ENCODE data around the gene CHSY1.

Gene CHSY1

GRCh38 chr15:101258238-101259144 lies 6.6 kb upstream of the CHSY1 start:
- no peaks in the 10 kb centered on the region for H3K36me3 ChIP-seq (ENCODE audit: insufficient read depth, low read length)
- H3K27me3 ChIP-seq (ENCODE audit: insufficient read depth, low read length): peaks cover 3% of the 10 kb centered on the region
- H3K9me3 ChIP-seq (ENCODE audit: low read length): no peaks in the 10 kb centered on the region
- peak overlapping the region; percentile 60 for H2AFZ ChIP-seq (ENCODE audit: low read depth, low read length)
- peaks cover 10% of the 10 kb centered on the region for H3K4me1 ChIP-seq (ENCODE audit: insufficient read depth, low read length)
- H3K4me3 ChIP-seq (ENCODE audit: low read length): no peak overlapping the region

GRCh38 chr15:101256757-101257156 lies 4.9 kb upstream of the CHSY1 start:
- H3K36me3 ChIP-seq (ENCODE audit: insufficient read depth, low read length): no peaks in the 10 kb centered on the region
- H3K4me3 ChIP-seq (ENCODE audit: low read length): no peak overlapping the region
- peaks cover 3% of the 10 kb centered on the region for H3K27me3 ChIP-seq (ENCODE audit: insufficient read depth, low read length)
- no peaks in the 10 kb centered on the region for H3K9me3 ChIP-seq (ENCODE audit: low read length)
- peaks cover 14% of the 10 kb centered on the region for H3K4me1 ChIP-seq (ENCODE audit: insufficient read depth, low read length)
- H2AFZ ChIP-seq (ENCODE audit: low read depth, low read length): no peak overlapping the region

- H2AFZ ChIP-seq (ENCODE audit: low read depth, low read length): no peak overlapping the region
- no peaks in the 10 kb centered on the region for H3K36me3 ChIP-seq (ENCODE audit: insufficient read depth, low read length)
- H3K27me3 ChIP-seq (ENCODE audit: insufficient read depth, low read length): peaks cover 3% of the 10 kb centered on the region
- peaks cover 16% of the 10 kb centered on the region for H3K4me1 ChIP-seq (ENCODE audit: insufficient read depth, low read length)
- no peaks in the 10 kb centered on the region for H3K9me3 ChIP-seq (ENCODE audit: low read length)
- no peak overlapping the region for H3K4me3 ChIP-seq (ENCODE audit: low read length)
Observed at GRCh38 chr15:101255615-101256241, 3.9 kb upstream of the CHSY1 start.

- Histone ChIP-seq H3K9me3 (ENCODE audit: low read length) (no peaks in the 10 kb centered on the region), H3K4me3 (ENCODE audit: low read length) (no peak overlapping the region), H3K36me3 (ENCODE audit: insufficient read depth, low read length) (no peaks in the 10 kb centered on the region), H3K27me3 (ENCODE audit: insufficient read depth, low read length) (peaks cover 3% of the 10 kb centered on the region), H2AFZ (ENCODE audit: low read depth, low read length) (no peak overlapping the region), H3K4me1 (ENCODE audit: insufficient read depth, low read length) (peaks cover 23% of the 10 kb centered on the region)
Observed at GRCh38 chr15:101255051-101255395, 3.2 kb upstream of the CHSY1 start.

- no peak overlapping the region for H2AFZ ChIP-seq (ENCODE audit: low read depth, low read length)
Observed at GRCh38 chr15:101254157-101255050, 2.6 kb upstream of the CHSY1 start.

GRCh38 chr15:101252836-101253235 lies 988 bp upstream of the CHSY1 start:
- Histone ChIP-seq H3K4me3 (ENCODE audit: low read length) (peak overlapping the region; percentile 90), H3K36me3 (ENCODE audit: insufficient read depth, low read length) (no peaks in the 10 kb centered on the region), H3K4me1 (ENCODE audit: insufficient read depth, low read length) (peaks cover 20% of the 10 kb centered on the region)

More at GRCh38 chr15:101254157-101255050, 2.6 kb upstream of the CHSY1 start:
- Histone ChIP-seq H3K27me3 (ENCODE audit: insufficient read depth, low read length) (peaks cover 3% of the 10 kb centered on the region), H3K4me1 (ENCODE audit: insufficient read depth, low read length) (peaks cover 27% of the 10 kb centered on the region), H3K4me3 (ENCODE audit: low read length) (no peak overlapping the region), H3K36me3 (ENCODE audit: insufficient read depth, low read length) (no peaks in the 10 kb centered on the region), H3K9me3 (ENCODE audit: low read length) (no peaks in the 10 kb centered on the region)

GRCh38 chr15:101250873-101251829 lies 697 bp downstream of the CHSY1 start:
- H3K4me1 ChIP-seq (ENCODE audit: insufficient read depth, low read length): peaks cover 20% of the 10 kb centered on the region
- H3K9me3 ChIP-seq (ENCODE audit: low read length): no peaks in the 10 kb centered on the region
- peaks cover 3% of the 10 kb centered on the region for H3K27me3 ChIP-seq (ENCODE audit: insufficient read depth, low read length)
- H3K4me3 ChIP-seq (ENCODE audit: low read length): peak overlapping the region; percentile 98
- H2AFZ ChIP-seq (ENCODE audit: low read depth, low read length): peak overlapping the region; percentile 100
- peaks cover 5% of the 10 kb centered on the region for H3K36me3 ChIP-seq (ENCODE audit: insufficient read depth, low read length)

More at GRCh38 chr15:101252836-101253235, 988 bp upstream of the CHSY1 start:
- Histone ChIP-seq H3K9me3 (ENCODE audit: low read length) (no peaks in the 10 kb centered on the region), H3K27me3 (ENCODE audit: insufficient read depth, low read length) (peaks cover 3% of the 10 kb centered on the region), H2AFZ (ENCODE audit: low read depth, low read length) (peak overlapping the region; percentile 100)

- H3K36me3 ChIP-seq (ENCODE audit: insufficient read depth, low read length): peaks cover 5% of the 10 kb centered on the region
Observed at GRCh38 chr15:101250341-101250831, 1.5 kb downstream of the CHSY1 start.

GRCh38 chr15:101248274-101248673 lies 3.6 kb downstream of the CHSY1 start:
- peaks cover 5% of the 10 kb centered on the region for H3K36me3 ChIP-seq (ENCODE audit: insufficient read depth, low read length)
- H3K9me3 ChIP-seq (ENCODE audit: low read length): no peaks in the 10 kb centered on the region
- no peaks in the 10 kb centered on the region for H3K27me3 ChIP-seq (ENCODE audit: insufficient read depth, low read length)
- no peak overlapping the region for H3K4me3 ChIP-seq (ENCODE audit: low read length)
- peaks cover 17% of the 10 kb centered on the region for H3K4me1 ChIP-seq (ENCODE audit: insufficient read depth, low read length)
- H2AFZ ChIP-seq (ENCODE audit: low read depth, low read length): no peak overlapping the region

More at GRCh38 chr15:101250341-101250831, 1.5 kb downstream of the CHSY1 start:
- Histone ChIP-seq H3K27me3 (ENCODE audit: insufficient read depth, low read length) (no peaks in the 10 kb centered on the region), H2AFZ (ENCODE audit: low read depth, low read length) (peak overlapping the region; percentile 57), H3K9me3 (ENCODE audit: low read length) (no peaks in the 10 kb centered on the region), H3K4me3 (ENCODE audit: low read length) (peak overlapping the region; percentile 98), H3K4me1 (ENCODE audit: insufficient read depth, low read length) (peaks cover 18% of the 10 kb centered on the region)

GRCh38 chr15:101246824-101247745 lies 4.8 kb downstream of the CHSY1 start:
- no peak overlapping the region for H2AFZ ChIP-seq (ENCODE audit: low read depth, low read length)

GRCh38 chr15:101246391-101246790 lies 5.5 kb downstream of the CHSY1 start:
- Histone ChIP-seq H3K4me1 (ENCODE audit: insufficient read depth, low read length) (peaks cover 13% of the 10 kb centered on the region), H3K36me3 (ENCODE audit: insufficient read depth, low read length) (peaks cover 7% of the 10 kb centered on the region), H3K9me3 (ENCODE audit: low read length) (no peaks in the 10 kb centered on the region), H3K4me3 (ENCODE audit: low read length) (no peak overlapping the region), H3K27me3 (ENCODE audit: insufficient read depth, low read length) (no peaks in the 10 kb centered on the region), H2AFZ (ENCODE audit: low read depth, low read length) (no peak overlapping the region)

More at GRCh38 chr15:101246824-101247745, 4.8 kb downstream of the CHSY1 start:
- no peaks in the 10 kb centered on the region for H3K27me3 ChIP-seq (ENCODE audit: insufficient read depth, low read length)
- H3K4me3 ChIP-seq (ENCODE audit: low read length): no peak overlapping the region
- H3K4me1 ChIP-seq (ENCODE audit: insufficient read depth, low read length): peaks cover 13% of the 10 kb centered on the region
- peaks cover 7% of the 10 kb centered on the region for H3K36me3 ChIP-seq (ENCODE audit: insufficient read depth, low read length)
- no peaks in the 10 kb centered on the region for H3K9me3 ChIP-seq (ENCODE audit: low read length)
